ENCODE data around the gene DNAH10.

DNA sequence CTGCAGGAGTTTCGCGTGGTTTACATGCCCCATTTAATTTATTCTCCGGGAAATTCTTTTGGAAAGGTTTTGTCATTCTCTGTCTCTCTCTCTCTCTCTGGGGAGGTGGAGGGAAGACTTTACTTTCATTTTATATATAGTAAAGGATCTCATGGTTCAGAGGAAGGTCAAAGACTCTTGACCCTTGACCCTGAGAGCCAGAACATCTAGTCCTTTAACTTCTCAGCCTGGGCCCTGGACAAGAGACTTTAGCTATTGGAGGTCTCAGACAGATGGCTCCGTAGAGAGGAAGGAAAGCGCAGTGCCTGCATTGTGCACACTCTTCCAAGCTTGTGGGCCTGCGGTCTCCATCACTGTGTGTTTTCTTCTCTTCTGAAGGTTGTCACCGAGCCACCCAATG, 166.8 kb downstream of the DNAH10 start:
- TF ChIP-seq CTCF (IDR thresholded peaks at IDR 0.05) (no peak), POLR2A (IDR thresholded peaks at IDR 0.05) (no peak)
